Lower leg skin (tissue), 3 donors: ENCODE measurements around the gene CACNB4.

Experiments used
- CTCF ChIP-seq, 3 donors: fragments of 450-650 bp; IDR thresholded peaks; one replicate each; pipeline ENCODE4 v1.5.1; 2016; ENCODE audit warnings: antibody characterized with exemption in 3 of 3, mild to moderate bottlenecking in 3 of 3, moderate library complexity in 2 of 3
- POLR2A ChIP-seq, 2 donors: fragments of 450-650 bp; IDR thresholded peaks; one replicate each; pipeline ENCODE4 v1.6.1; 2016 to 2017; ENCODE audit warnings: antibody characterized with exemption in 2 of 2, mild to moderate bottlenecking in 1 of 2, moderate library complexity in 1 of 2

DNA sequence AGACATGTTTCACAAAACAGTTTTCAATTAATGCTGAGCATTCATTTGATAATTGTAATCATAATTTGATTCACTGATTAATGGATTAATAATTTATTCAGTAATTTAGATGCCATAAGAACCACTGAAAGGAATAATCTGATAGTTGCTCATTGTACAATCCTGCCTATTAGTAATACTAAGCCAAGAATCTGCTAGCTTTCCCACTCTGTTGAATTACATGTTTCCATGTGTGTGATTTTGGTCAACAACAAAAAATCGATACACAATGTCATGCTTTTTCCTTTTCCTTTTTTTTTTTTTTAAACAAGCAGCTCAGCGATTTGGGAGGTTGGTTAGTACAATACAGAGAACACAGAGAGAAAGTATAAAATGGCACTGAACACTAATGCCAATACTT is 296.5 kb downstream of the CACNB4 start:
- TF ChIP-seq CTCF (IDR thresholded peaks at IDR 0.05): no peak
- TF ChIP-seq POLR2A (IDR thresholded peaks at IDR 0.05): no peak
